ENCODE results near the gene MYRF.

The MYRF gene

DNA sequence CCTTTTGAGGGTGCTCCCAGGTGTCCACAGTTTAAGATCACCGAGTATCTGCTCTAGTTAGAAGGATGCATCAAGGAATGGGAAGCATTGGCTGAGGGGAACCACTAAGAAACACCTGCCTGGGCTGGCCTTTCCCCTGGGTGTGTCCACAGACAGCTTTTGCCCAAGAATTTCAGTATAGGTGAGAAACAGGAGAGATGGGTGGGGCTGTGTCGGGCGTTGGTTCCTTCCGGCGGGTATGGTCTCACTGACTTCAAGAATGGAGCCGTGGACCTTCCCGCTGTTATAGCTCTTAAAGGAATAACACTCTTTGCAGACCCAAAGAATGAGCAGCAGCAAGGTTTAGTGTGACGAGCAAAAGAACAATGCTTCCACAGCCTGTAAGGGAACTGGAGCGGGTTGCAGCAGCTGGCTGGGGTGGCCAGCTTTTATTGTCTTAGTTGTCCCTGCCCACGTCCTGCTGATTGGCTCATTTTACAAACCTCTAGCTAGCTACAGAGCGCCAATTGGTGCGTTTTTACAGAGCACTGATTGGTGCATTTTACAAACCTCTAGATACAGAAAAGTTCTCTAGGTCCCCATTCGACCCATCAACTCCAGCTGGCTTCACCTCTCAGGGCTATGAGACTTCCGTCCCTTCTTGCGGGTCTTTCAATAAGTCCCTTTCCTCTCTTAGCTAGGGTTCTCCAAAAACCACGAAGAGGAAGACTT, 62.0 kb downstream of the MYRF start:
- peak overlapping the region; percentile 99 for H3K27ac ChIP-seq
- peak overlapping the region; percentile 88 for H3K4me3 ChIP-seq
- TF ChIP-seq CTCF (IDR thresholded peaks at IDR 0.05), result no peak
- DNase-seq (ENCODE audit: low spot score), result no peak

DNA sequence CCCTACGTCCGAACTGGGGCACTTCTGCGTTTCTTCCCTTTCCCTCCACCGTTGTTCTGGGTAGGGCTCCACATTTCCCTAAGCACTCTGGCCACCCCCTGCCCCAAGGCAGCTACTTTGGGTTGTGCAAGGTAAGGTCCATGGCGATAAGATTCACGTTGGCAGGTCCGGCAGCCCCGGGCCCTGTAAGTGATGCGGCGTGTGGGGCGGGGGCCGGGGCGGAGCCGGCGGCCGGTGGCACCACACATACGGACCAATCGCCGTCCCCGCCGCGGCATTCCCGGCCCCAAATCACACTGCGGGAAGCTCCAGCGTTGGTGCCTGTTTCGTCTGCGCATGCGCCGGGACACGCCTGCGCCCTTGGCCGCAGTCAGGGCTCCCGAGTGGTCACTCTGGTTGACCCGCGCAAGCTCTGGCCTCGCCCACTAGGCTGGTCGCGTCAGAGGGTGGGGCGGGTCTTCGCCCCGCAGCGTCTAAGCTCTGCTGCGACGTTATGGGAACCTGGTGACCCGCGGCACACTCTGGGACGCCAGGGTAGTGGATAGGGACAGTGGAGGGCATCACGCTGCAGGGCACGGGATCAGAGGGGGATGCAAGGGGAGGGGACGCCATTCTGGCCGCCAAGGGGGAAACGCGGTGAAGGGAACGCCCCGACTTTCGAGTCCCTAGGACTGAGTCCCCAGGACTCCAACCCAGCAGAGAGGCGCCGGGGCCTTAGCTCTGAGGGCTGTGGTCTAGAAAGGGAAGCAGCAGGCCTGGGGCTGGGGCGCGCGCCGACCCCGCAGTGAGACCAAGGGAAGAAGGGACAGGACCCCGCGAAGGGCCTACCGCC, 62.7 kb downstream of the MYRF start:
- Histone ChIP-seq H3K27ac (peak overlapping the region; percentile 99), H3K4me3 (peak overlapping the region; percentile 88)
- TF ChIP-seq CTCF (IDR thresholded peaks at IDR 0.05), result no peak
- peak; percentile 99 for DNase-seq (ENCODE audit: low spot score)

GRCh38 chr11:61815790-61816735, 63.6 kb downstream of the MYRF start:
- no peak for TF ChIP-seq CTCF (IDR thresholded peaks at IDR 0.05)
- H3K27ac ChIP-seq, result peak overlapping the region; percentile 99

DNA sequence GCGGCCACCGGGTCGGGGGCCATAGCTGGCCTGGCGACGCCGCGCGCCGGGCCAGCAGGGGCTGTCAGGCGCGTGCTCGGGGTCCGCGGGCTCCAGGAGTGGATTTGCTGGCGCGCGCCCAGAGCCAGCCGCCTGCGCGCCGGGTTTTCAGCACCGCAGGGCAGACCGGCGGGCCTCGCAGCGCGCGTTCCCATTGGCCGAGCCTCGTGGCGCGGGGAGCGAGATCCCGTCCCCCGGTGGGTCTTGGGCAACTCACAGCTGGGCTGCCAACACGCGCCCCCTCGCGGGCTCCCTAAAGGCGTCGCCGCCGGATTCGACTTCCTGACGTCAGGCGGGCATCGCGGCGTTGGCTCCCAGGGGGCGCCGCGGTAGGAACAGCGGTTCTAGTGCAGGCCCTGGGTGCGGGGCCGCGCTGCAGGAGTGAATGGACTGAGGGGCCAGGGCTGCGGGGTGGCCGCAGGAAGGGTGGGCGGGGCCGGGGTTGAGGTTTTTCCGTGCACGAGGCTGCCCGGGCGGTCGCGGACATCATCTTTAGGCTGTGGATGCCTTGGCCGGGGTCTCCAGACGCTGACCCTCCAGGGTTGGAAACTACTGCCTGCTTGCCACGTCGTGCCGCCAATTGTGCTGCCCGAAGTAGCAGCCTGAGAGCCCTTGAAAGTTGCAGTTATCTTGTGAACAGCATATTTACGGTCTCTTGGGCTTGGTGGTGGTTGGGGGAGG, 64.5 kb downstream of the MYRF start, which contains the start of gene FADS1:
TSS of gene FADS1 (minus strand) at position 268 of the 720 bp plus-strand sequence. CDS start at position 194, 74 bp downstream.
- no peak for TF ChIP-seq CTCF (IDR thresholded peaks at IDR 0.05)
- peak; percentile 98 for DNase-seq (ENCODE audit: low spot score)
- Histone ChIP-seq H3K4me3 (peak within 1 kb of the TSS; percentile 88), H3K27ac (peak within 1 kb of the TSS; percentile 99)

More at GRCh38 chr11:61815790-61816735, 63.6 kb downstream of the MYRF start:
- peak; percentile 86 for DNase-seq (ENCODE audit: low spot score)
- peak overlapping the region; percentile 88 for H3K4me3 ChIP-seq

DNA sequence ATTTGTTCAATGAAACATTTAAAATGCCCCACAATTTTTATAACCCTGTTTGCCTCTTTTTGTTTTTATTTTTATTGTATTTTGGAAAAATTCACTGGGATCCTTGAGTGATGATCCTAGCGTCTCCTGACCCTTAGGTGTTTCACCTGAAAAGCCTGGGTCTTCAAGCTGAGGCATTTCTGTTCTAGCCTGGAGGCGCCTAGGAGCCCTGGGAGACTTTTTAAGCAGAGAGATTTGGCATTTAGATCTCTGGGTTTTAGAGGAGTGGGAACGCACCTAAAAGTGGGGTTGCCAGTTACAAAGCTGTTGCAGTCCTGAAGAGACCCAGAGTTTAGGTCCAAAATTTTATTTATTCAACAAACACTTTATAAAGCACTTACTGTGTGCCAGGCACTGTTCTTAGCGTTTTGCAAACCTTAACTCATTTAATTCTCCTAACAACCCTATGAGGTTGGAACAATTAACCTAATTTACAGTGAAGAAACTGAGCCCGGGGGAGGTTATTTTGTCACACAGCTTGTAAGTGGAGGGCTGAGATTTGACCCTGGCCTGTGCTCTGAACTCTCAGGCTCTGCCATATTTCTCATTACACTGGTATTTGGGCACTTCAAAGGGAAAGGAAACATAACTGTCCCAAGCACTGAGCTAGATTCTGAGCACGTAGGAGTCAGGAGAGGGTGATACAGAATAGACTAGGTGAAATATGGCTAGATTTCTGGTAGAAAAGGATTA, 65.2 kb downstream of the MYRF start:
- no peak for TF ChIP-seq CTCF (IDR thresholded peaks at IDR 0.05)
- DNase-seq (ENCODE audit: low spot score), result no peak
- Histone ChIP-seq H3K27ac (peak overlapping the region; percentile 99), H3K4me3 (peak overlapping the region; percentile 88)
